ENCODE data around the gene HIRIP3.

- TF ChIP-seq CTCF (IDR thresholded peaks at IDR 0.05): no peak
- no peak for TF ChIP-seq POLR2AphosphoS5 (IDR thresholded peaks at IDR 0.05)
- no peak for TF ChIP-seq POLR2A (IDR thresholded peaks at IDR 0.05)
These were observed 10.7 kb downstream of the HIRIP3 start for GRCh38 chr16:29984764-29985147.
